ENCODE results near the gene SLC35G6. TPM values are rescaled to one million over a fixed set of nuclear protein-coding genes. Genes with fewer than 3 reads are reported as not detected.

The SLC35G6 gene
- total RNA-seq, 1 experiment from 2014 or later = not detected

DNA sequence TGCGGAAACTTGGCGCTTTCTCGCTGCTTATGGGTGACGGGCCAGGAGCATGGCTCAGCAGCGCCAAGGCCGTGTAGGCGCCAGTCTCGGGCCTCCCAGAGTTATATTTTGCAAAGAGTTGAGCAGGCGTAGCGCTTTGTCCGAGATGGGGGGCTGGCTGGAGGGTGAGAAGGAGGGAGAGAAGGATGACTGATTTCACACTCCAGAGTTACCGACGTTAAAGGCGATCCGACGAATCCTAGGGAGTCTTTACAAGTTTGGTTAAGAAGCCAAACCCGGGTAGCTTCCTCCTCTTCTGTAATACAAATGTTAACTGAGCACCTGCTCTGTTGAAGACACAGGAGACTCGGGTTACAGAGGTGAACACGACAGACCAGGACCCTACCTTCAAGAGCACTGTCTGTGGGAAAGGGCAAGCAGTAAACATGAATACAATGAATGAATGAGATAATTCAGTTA, 3.7 kb downstream of the SLC35G6 start:
- no peak overlapping the region for H2AFZ ChIP-seq (ENCODE audit: low read length)
- ChIA-PET POLR2A (ENCODE audit: unreplicated experiment) (interaction anchor here (0.6 kb wide), 1 partner anchor 204 kb away, joined by 4 read pairs; no protein-coding TSS in a partner anchor), CTCF (no interaction called here)
- peaks cover 21% of the 10 kb centered on the region for H3K4me1 ChIP-seq (ENCODE audit: insufficient read depth, low read length)
- peak overlapping the region; percentile 94 for H3K27ac ChIP-seq (ENCODE audit: low read length)
- ATAC-seq (no peak; the same call in 1 of the 2 replicates), DNase-seq (no peak)
- no peak for TF ChIP-seq EZH2phosphoT487 (IDR thresholded peaks at IDR 0.05; ENCODE audit: borderline replicate concordance, low read length)
- TF ChIP-seq, protein P1, sequence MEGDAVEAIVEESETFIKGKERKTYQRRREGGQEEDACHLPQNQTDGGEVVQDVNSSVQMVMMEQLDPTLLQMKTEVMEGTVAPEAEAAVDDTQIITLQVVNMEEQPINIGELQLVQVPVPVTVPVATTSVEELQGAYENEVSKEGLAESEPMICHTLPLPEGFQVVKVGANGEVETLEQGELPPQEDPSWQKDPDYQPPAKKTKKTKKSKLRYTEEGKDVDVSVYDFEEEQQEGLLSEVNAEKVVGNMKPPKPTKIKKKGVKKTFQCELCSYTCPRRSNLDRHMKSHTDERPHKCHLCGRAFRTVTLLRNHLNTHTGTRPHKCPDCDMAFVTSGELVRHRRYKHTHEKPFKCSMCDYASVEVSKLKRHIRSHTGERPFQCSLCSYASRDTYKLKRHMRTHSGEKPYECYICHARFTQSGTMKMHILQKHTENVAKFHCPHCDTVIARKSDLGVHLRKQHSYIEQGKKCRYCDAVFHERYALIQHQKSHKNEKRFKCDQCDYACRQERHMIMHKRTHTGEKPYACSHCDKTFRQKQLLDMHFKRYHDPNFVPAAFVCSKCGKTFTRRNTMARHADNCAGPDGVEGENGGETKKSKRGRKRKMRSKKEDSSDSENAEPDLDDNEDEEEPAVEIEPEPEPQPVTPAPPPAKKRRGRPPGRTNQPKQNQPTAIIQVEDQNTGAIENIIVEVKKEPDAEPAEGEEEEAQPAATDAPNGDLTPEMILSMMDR (conservative IDR thresholded peaks at IDR 0.05; ENCODE audit: low read depth, low read length) = 0 out of 2 replicates have a peak, but pooled peaks have one; percentile 13
- H3K36me3 ChIP-seq (ENCODE audit: low read depth, low read length) = 0 out of 2 replicates have a peak, but pooled peaks cover 2% of the 10 kb centered on the region
- H3K9ac ChIP-seq (ENCODE audit: low read length) = peak overlapping the region; percentile 97
- peak overlapping the region; percentile 76 for H3K4me3 ChIP-seq (ENCODE audit: low read length)
- H3K9me2 ChIP-seq (replicated peaks; ENCODE audit: low read length) = no peaks in the 10 kb centered on the region
- no peaks in the 10 kb centered on the region for H3F3A ChIP-seq (ENCODE audit: low read length, unreplicated experiment)
- intact Hi-C loops (cut with micrococcal nuclease) = loop anchor here (1.0 to 5.0 kb wide), 2 partner anchors 50 to 223 kb away; partner anchors contain the start of genes CLDN7 and TMEM102
- TSS peak; percentile 41 for BruUV-seq (replicated peaks)
- H3K79me2 ChIP-seq (ENCODE audit: low read length) = peaks cover 61% of the 10 kb centered on the region
- H3K27me3 ChIP-seq (ENCODE audit: low read length) = no peaks in the 10 kb centered on the region
- no peaks in the 10 kb centered on the region for H3K9me3 ChIP-seq (ENCODE audit: low read length)
- H4K20me1 ChIP-seq (ENCODE audit: low read length) = peaks cover 36% of the 10 kb centered on the region
- peak overlapping the region; percentile 99 for H3K4me2 ChIP-seq (ENCODE audit: low read length)

DNA sequence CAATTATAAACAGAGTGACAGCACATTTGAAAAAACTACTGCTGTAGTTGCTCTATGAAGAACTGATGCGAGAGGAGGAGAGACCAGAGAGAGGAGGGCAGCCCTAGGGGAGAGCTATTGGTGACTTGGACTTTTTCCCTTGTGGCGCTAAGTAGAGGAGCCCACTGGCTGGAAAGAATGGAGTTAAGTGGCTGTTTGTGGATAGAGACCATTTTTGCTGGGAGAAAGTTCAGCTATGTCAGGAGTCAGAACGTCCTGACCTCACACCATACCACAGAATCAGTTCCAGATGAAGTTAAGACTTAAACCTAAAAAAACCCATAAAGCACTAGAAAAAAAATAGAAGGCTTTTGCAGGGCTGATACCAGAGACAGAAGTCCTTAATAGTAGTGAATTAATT, 4.9 kb downstream of the SLC35G6 start:
- POLR2A ChIA-PET (ENCODE audit: unreplicated experiment) = interaction anchor here (0.6 kb wide), 1 partner anchor 52 kb away, joined by 3 read pairs; no protein-coding TSS in a partner anchor
- no peak for DNase-seq
- Histone ChIP-seq H3K9me2 (replicated peaks; ENCODE audit: low read length) (no peaks in the 10 kb centered on the region), H3F3A (ENCODE audit: low read length, unreplicated experiment) (no peaks in the 10 kb centered on the region), H3K4me3 (ENCODE audit: low read length) (peak overlapping the region; percentile 76), H3K4me1 (ENCODE audit: insufficient read depth, low read length) (peaks cover 17% of the 10 kb centered on the region), H3K9me3 (ENCODE audit: low read length) (no peaks in the 10 kb centered on the region), H3K27ac (ENCODE audit: low read length) (no peak overlapping the region), H3K9ac (ENCODE audit: low read length) (peak overlapping the region; percentile 97), H3K27me3 (ENCODE audit: low read length) (no peaks in the 10 kb centered on the region), H3K79me2 (ENCODE audit: low read length) (peaks cover 70% of the 10 kb centered on the region), H3K4me2 (ENCODE audit: low read length) (peak overlapping the region; percentile 99), H2AFZ (ENCODE audit: low read length) (no peak overlapping the region), H3K36me3 (ENCODE audit: low read depth, low read length) (0 out of 2 replicates have a peak, but pooled peaks cover 2% of the 10 kb centered on the region), H4K20me1 (ENCODE audit: low read length) (peaks cover 45% of the 10 kb centered on the region)
- TF ChIP-seq EZH2phosphoT487 (IDR thresholded peaks at IDR 0.05; ENCODE audit: borderline replicate concordance, low read length) (no peak), EZH2 (IDR thresholded peaks at IDR 0.05; ENCODE audit: low read length, unreplicated experiment) (no peak)
- TF ChIP-seq, protein P1 (conservative IDR thresholded peaks at IDR 0.05; ENCODE audit: low read depth, low read length) = no peak
- CTCF ChIA-PET = no interaction called here
- ATAC-seq = no peak
- no TSS peak for BruUV-seq (replicated peaks)
- intact Hi-C loops (cut with micrococcal nuclease) = no loop called here

DNA sequence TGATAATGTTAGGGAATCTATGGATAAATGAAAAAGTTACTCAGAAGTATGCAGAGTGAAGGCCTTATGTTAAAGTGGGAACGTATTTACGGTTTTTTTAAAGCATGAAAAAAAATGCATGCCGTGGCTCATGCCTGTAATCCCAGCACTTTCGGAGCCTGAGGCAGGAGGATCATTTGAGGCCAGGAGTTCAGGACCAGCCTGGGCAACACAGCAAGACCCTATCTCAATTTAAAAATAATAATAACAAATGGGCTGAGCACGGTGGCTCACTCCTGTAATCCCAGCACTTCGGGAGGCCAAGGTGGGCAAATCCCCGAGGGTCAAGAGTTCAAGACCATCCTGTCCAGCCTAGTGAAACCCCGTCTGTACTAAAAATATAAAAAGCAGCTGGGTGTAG, 8.9 kb downstream of the SLC35G6 start:
- Histone ChIP-seq H4K20me1 (ENCODE audit: low read length) (peaks cover 61% of the 10 kb centered on the region), H3K27me3 (ENCODE audit: low read length) (no peaks in the 10 kb centered on the region), H3K4me2 (ENCODE audit: low read length) (no peak overlapping the region), H3K79me2 (ENCODE audit: low read length) (peaks cover 100% of the 10 kb centered on the region), H3K4me1 (ENCODE audit: insufficient read depth, low read length) (peaks cover 17% of the 10 kb centered on the region), H3K27ac (ENCODE audit: low read length) (no peak overlapping the region), H3K9me3 (ENCODE audit: low read length) (no peaks in the 10 kb centered on the region), H3K9me2 (replicated peaks; ENCODE audit: low read length) (no peaks in the 10 kb centered on the region), H2AFZ (ENCODE audit: low read length) (no peak overlapping the region), H3K9ac (ENCODE audit: low read length) (no peak overlapping the region), H3K4me3 (ENCODE audit: low read length) (no peak overlapping the region), H3F3A (ENCODE audit: low read length, unreplicated experiment) (no peaks in the 10 kb centered on the region), H3K36me3 (ENCODE audit: low read depth, low read length) (peaks cover 11% of the 10 kb centered on the region; the same call in 1 of the 2 replicates)
- ATAC-seq (no peak), DNase-seq (no peak)
- intact Hi-C loops (cut with micrococcal nuclease) = no loop called here
- ChIA-PET CTCF (no interaction called here), POLR2A (ENCODE audit: unreplicated experiment) (no interaction called here)
- BruUV-seq (replicated peaks) = no TSS peak
- TF ChIP-seq EZH2phosphoT487 (IDR thresholded peaks at IDR 0.05; ENCODE audit: borderline replicate concordance, low read length) (no peak), EZH2 (IDR thresholded peaks at IDR 0.05; ENCODE audit: low read length, unreplicated experiment) (no peak)
- TF ChIP-seq, protein P1 (conservative IDR thresholded peaks at IDR 0.05; ENCODE audit: low read depth, low read length) = no peak
